Chondrocyte (in vitro differentiated cells): Measurements from ENCODE around the gene EBLN2. TPM values are rescaled to one million over a fixed set of nuclear protein-coding genes. Genes with fewer than 3 reads are reported as not detected.

Source experiments
- DNase-seq: peaks from one replicate; pipeline ENCODE4 v3.0.0; 2021; ENCODE audit warnings: mixed read lengths, low spot score
- H3K27ac Mint-ChIP-seq: one replicate; pipeline ENCODE4 v1.8.0; 2021; ENCODE audit warnings: mild to moderate bottlenecking, moderate library complexity, mixed read lengths; ENCODE audit not compliant: unreplicated experiment
- H3K27me3 Mint-ChIP-seq: 2 replicates; pipeline ENCODE4 v1.8.0; 2021; ENCODE audit warnings: low read depth, mixed read lengths
- H3K36me3 Mint-ChIP-seq: 2 replicates; pipeline ENCODE4 v1.8.0; 2021; ENCODE audit warnings: low read depth, mixed read lengths
- H3K4me1 Mint-ChIP-seq: 2 replicates; pipeline ENCODE4 v1.8.0; 2021; ENCODE audit warnings: low read depth, mild to moderate bottlenecking, mixed read lengths
- H3K4me3 Mint-ChIP-seq: one replicate; pipeline ENCODE4 v1.8.0; 2021; ENCODE audit warnings: mild to moderate bottlenecking, moderate library complexity, mixed read lengths; ENCODE audit not compliant: unreplicated experiment
- H3K9me3 Mint-ChIP-seq: 2 replicates; pipeline ENCODE4 v1.8.0; 2021; ENCODE audit warnings: low read depth, mixed read lengths
- CTCF ChIP-seq: fragments of 200-600 bp; sonication (generic); IDR thresholded peaks from 2 replicates; pipeline ENCODE4 v1.5.0; 2021; ENCODE audit warnings: antibody characterized with exemption, mild to moderate bottlenecking, moderate library complexity
- total RNA-seq: library from RNA; stranded (reverse); gene quantifications from 3 replicates; pipeline ENCODE4 v1.2.1, GENCODE V29; 2021

The EBLN2 gene
- total RNA-seq, 1 donor from 2014 or later = 3.3 TPM

DNA sequence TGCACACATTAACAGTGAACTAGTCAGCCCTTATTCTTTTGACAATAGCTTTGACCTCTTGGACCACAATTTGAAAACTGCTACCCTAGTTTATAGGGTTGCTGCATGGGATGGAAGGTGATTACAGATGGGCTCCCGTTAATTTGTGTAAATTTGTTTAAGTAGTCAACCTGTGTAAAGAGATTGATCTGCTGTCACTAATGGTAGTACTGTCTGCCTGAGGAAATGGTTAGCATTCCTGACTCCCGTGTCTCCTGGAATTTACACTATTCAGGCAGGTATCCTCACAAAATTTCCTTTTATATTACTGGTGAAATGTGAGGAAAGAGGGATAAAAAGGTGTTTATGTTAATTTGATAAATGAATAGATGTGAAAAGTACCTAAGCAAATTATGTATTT lies 15.3 kb upstream of the EBLN2 start:
- Mint-ChIP-seq H3K27ac (peak overlapping the region; percentile 18), H3K4me1 (peaks cover 38% of the 10 kb centered on the region), H3K27me3 (no peaks in the 10 kb centered on the region), H3K4me3 (no peak overlapping the region), H3K36me3 (peaks cover 4% of the 10 kb centered on the region), H3K9me3 (no peaks in the 10 kb centered on the region)
- no peak for DNase-seq
- TF ChIP-seq CTCF = no peak

- no peak for DNase-seq
- TF ChIP-seq CTCF = no peak
- no peak overlapping the region for H3K27ac Mint-ChIP-seq
- no peak overlapping the region for H3K4me3 Mint-ChIP-seq
- peaks cover 22% of the 10 kb centered on the region for H3K4me1 Mint-ChIP-seq
- no peaks in the 10 kb centered on the region for H3K27me3 Mint-ChIP-seq
- H3K9me3 Mint-ChIP-seq = no peaks in the 10 kb centered on the region
- peaks cover 6% of the 10 kb centered on the region for H3K36me3 Mint-ChIP-seq
Measured at GRCh38 chr3:73049319-73049718, 12.1 kb upstream of the EBLN2 start.

DNA sequence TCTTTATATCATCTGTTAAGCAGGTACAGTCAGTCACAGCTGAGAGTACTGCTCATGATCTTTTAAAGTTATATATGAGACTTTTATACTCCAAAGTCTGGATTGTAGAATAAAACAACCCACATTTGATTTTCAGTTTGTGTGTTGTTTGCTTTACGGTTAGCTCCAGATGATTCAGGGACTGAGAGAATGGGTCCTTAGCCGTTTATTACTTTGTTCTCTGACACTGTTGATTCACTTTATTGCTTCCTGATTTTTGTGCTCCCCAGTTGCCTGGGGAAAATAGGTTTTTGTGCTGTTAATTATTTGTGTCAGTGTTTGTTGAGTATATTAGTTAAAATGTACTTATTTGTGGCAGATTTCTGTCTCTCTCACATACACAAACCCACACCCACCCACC lies 8.6 kb upstream of the EBLN2 start:
- no peak for TF ChIP-seq CTCF
- H3K4me3 Mint-ChIP-seq = no peak overlapping the region
- H3K9me3 Mint-ChIP-seq = no peaks in the 10 kb centered on the region
- no peak overlapping the region for H3K27ac Mint-ChIP-seq
- DNase-seq = no peak
- peaks cover 5% of the 10 kb centered on the region for H3K36me3 Mint-ChIP-seq
- H3K27me3 Mint-ChIP-seq = no peaks in the 10 kb centered on the region
- peaks cover 23% of the 10 kb centered on the region for H3K4me1 Mint-ChIP-seq

- no peak overlapping the region for H3K4me3 Mint-ChIP-seq
- peak overlapping the region; percentile 84 for H3K27ac Mint-ChIP-seq
- peaks cover 29% of the 10 kb centered on the region for H3K4me1 Mint-ChIP-seq
- no peaks in the 10 kb centered on the region for H3K27me3 Mint-ChIP-seq
- DNase-seq = no peak
- no peak for TF ChIP-seq CTCF
- no peaks in the 10 kb centered on the region for H3K9me3 Mint-ChIP-seq
- H3K36me3 Mint-ChIP-seq = peaks cover 3% of the 10 kb centered on the region
Measured at GRCh38 chr3:73055583-73055982, 5.9 kb upstream of the EBLN2 start.

GRCh38 chr3:73056014-73056844 lies 5.2 kb upstream of the EBLN2 start:
- H3K9me3 Mint-ChIP-seq = no peaks in the 10 kb centered on the region
- H3K27ac Mint-ChIP-seq = peak overlapping the region; percentile 84
- peaks cover 3% of the 10 kb centered on the region for H3K36me3 Mint-ChIP-seq
- H3K4me1 Mint-ChIP-seq = peaks cover 33% of the 10 kb centered on the region
- no peak for DNase-seq
- H3K27me3 Mint-ChIP-seq = no peaks in the 10 kb centered on the region
- TF ChIP-seq CTCF = peak; percentile 84
- H3K4me3 Mint-ChIP-seq = no peak overlapping the region
